Measurements from ENCODE around the gene WASF2. TPM values are rescaled to one million over a fixed set of nuclear protein-coding genes. Genes with fewer than 3 reads are reported as not detected.
A peak's percentile ranks its signal among the peaks of the same experiment; 100 is the strongest.

Gene WASF2
- total RNA-seq, 1 experiment from 2014 or later = 20.7 TPM

- Histone ChIP-seq H3K36me3 (ENCODE audit: low read depth, low read length) (peaks cover under 1% of the 10 kb centered on the region; the same call in 1 of the 2 replicates), H3K4me2 (ENCODE audit: low read length) (peak overlapping the region; percentile 86), H3F3A (ENCODE audit: low read length, unreplicated experiment) (no peaks in the 10 kb centered on the region), H2AFZ (ENCODE audit: low read length) (peak overlapping the region; percentile 81), H3K9ac (ENCODE audit: low read length) (peak overlapping the region; percentile 82), H3K9me3 (ENCODE audit: low read length) (no peaks in the 10 kb centered on the region), H3K4me1 (ENCODE audit: insufficient read depth, low read length) (peaks cover 23% of the 10 kb centered on the region), H4K20me1 (ENCODE audit: low read length) (no peaks in the 10 kb centered on the region), H3K9me2 (replicated peaks; ENCODE audit: low read length) (no peaks in the 10 kb centered on the region), H3K4me3 (ENCODE audit: low read length) (peak overlapping the region; percentile 68), H3K79me2 (ENCODE audit: low read length) (no peaks in the 10 kb centered on the region), H3K27me3 (ENCODE audit: low read length) (no peaks in the 10 kb centered on the region), H3K27ac (ENCODE audit: low read length) (peak overlapping the region; percentile 86)
- DNase-seq (peak; percentile 83), ATAC-seq (peak; percentile 68)
- POLR2A ChIA-PET (ENCODE audit: unreplicated experiment) = no interaction called here
- TF ChIP-seq EZH2phosphoT487 (IDR thresholded peaks at IDR 0.05; ENCODE audit: borderline replicate concordance, low read length) = peak; percentile 79
- TF ChIP-seq, protein P1, sequence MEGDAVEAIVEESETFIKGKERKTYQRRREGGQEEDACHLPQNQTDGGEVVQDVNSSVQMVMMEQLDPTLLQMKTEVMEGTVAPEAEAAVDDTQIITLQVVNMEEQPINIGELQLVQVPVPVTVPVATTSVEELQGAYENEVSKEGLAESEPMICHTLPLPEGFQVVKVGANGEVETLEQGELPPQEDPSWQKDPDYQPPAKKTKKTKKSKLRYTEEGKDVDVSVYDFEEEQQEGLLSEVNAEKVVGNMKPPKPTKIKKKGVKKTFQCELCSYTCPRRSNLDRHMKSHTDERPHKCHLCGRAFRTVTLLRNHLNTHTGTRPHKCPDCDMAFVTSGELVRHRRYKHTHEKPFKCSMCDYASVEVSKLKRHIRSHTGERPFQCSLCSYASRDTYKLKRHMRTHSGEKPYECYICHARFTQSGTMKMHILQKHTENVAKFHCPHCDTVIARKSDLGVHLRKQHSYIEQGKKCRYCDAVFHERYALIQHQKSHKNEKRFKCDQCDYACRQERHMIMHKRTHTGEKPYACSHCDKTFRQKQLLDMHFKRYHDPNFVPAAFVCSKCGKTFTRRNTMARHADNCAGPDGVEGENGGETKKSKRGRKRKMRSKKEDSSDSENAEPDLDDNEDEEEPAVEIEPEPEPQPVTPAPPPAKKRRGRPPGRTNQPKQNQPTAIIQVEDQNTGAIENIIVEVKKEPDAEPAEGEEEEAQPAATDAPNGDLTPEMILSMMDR (conservative IDR thresholded peaks at IDR 0.05; ENCODE audit: low read depth, low read length) = no peak
- no peak for TF ChIP-seq EZH2 (IDR thresholded peaks at IDR 0.05; ENCODE audit: low read length, unreplicated experiment)
- intact Hi-C loops (cut with micrococcal nuclease) = no loop called here
- BruUV-seq (replicated peaks) = TSS peak; percentile 92
- CTCF ChIA-PET = interaction anchor here (0.6 kb wide), 1 partner anchor 54 kb away, joined by 3 read pairs; no protein-coding TSS in a partner anchor
These were observed 38.2 kb upstream of the WASF2 start for GRCh38 chr1:27527890-27528817.

DNA sequence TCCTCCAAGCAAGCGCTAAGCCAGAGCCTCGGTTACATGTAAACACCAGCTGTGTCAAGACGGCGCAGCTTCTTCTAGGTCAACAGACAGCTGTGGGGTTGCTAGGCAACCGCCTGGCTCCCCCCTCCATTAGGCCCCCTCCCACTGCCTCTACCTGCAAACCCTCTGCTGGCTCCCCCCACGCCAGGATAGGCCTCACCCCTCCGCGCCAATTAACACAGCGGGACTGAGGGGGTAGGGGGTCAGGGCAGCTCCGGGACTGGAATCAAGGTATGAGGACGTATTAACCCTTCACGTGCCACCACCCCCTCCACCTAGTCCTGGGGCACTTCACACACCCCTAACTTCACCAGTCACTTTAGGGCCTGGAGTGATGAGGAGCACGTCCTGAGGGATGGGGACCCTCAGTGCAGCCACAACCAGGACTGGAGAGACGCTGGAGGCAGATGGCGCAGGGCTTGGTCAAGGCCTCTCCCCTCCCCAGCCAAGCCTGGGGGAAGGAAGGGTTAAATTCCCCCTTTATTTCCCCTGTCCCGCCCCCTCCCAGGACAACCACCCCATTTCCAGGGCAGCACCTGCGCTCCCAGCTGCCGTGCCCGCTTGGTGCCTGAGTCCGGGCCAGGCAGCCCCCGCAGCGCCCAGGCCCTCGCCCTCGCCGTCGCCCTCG is 37.4 kb upstream of the WASF2 start:
- no peaks in the 10 kb centered on the region for H3K9me3 ChIP-seq (ENCODE audit: low read length)
- H3K36me3 ChIP-seq (ENCODE audit: low read depth, low read length) = no peaks in the 10 kb centered on the region
- ATAC-seq (no peak), DNase-seq (no peak)
- no peaks in the 10 kb centered on the region for H3F3A ChIP-seq (ENCODE audit: low read length, unreplicated experiment)
- no peaks in the 10 kb centered on the region for H4K20me1 ChIP-seq (ENCODE audit: low read length)
- no peaks in the 10 kb centered on the region for H3K9me2 ChIP-seq (replicated peaks; ENCODE audit: low read length)
- ChIA-PET CTCF (interaction anchor here (0.6 kb wide), 1 partner anchor 53 kb away, joined by 3 read pairs; no protein-coding TSS in a partner anchor), POLR2A (ENCODE audit: unreplicated experiment) (no interaction called here)
- H3K27me3 ChIP-seq (ENCODE audit: low read length) = no peaks in the 10 kb centered on the region
- H2AFZ ChIP-seq (ENCODE audit: low read length) = no peak overlapping the region; the same call in 1 of the 2 replicates
- H3K9ac ChIP-seq (ENCODE audit: low read length) = peak overlapping the region; percentile 82
- H3K27ac ChIP-seq (ENCODE audit: low read length) = peak overlapping the region; percentile 86
- peaks cover 31% of the 10 kb centered on the region for H3K4me1 ChIP-seq (ENCODE audit: insufficient read depth, low read length)
- intact Hi-C loops (cut with micrococcal nuclease) = no loop called here
- peak overlapping the region; percentile 68; the same call in 1 of the 2 replicates for H3K4me3 ChIP-seq (ENCODE audit: low read length)
- BruUV-seq (replicated peaks) = no TSS peak
- H3K4me2 ChIP-seq (ENCODE audit: low read length) = peak overlapping the region; percentile 86
- TF ChIP-seq EZH2 (IDR thresholded peaks at IDR 0.05; ENCODE audit: low read length, unreplicated experiment) (no peak), EZH2phosphoT487 (IDR thresholded peaks at IDR 0.05; ENCODE audit: borderline replicate concordance, low read length) (no peak)
- TF ChIP-seq, protein P1 (conservative IDR thresholded peaks at IDR 0.05; ENCODE audit: low read depth, low read length) = no peak
- no peaks in the 10 kb centered on the region for H3K79me2 ChIP-seq (ENCODE audit: low read length)

Measured in PC-3 (cell line).